Gastroesophageal sphincter (tissue), 4 donors: ENCODE measurements around the gene NFIL3. TPM values are rescaled to one million over a fixed set of nuclear protein-coding genes. Genes with fewer than 3 reads are reported as not detected.
"Not testable (repeated sequence)": the region's sequence is repeated elsewhere in the genome, so short reads cannot be mapped to it uniquely, and the experiment has no call there.

Experiments
- ATAC-seq: fragments of 150-250 bp; one replicate; pipeline ENCODE4 v1.9.1; 2016; ENCODE audit warnings: mild to moderate bottlenecking, moderate library complexity
- H3K27ac ChIP-seq, 4 donors: fragments of 200-600 bp; sonication (generic) in 3 of 4; 1 replicate in 3 of 4; 2 replicates in 1 of 4; pipeline ENCODE4 v1.5.1; 2016 to 2019
- H3K27me3 ChIP-seq: fragments of 200-600 bp; sonication (generic); one replicate; pipeline ENCODE4 v1.5.1; 2019
- H3K36me3 ChIP-seq, 2 donors: fragments of 200-600 bp; sonication (generic); one replicate each; pipeline ENCODE4 v1.5.1; 2019; ENCODE audit warnings: control low read depth in 1 of 2
- H3K4me1 ChIP-seq, 3 donors: fragments of 200-600 bp; sonication (generic); 1 replicate in 2 of 3; 2 replicates in 1 of 3; pipeline ENCODE4 v1.5.1; 2016 to 2019; ENCODE audit warnings: control low read depth in 2 of 3
- H3K4me3 ChIP-seq, 2 donors: fragments of 200-600 bp; sonication (generic); one replicate each; pipeline ENCODE4 v1.5.1; 2019; ENCODE audit warnings: mild to moderate bottlenecking in 1 of 2, moderate library complexity in 1 of 2
- H3K9me3 ChIP-seq, 3 donors: fragments of 200-600 bp; sonication (generic); one replicate each; pipeline ENCODE4 v1.5.1; 2017 to 2019; ENCODE audit warnings: control low read depth in 2 of 3
- EP300 ChIP-seq: sonication (generic); formaldehyde crosslinking; IDR thresholded peaks from one replicate; pipeline ENCODE4 v1.6.1; 2017; ENCODE audit warnings: antibody characterized with exemption, mild to moderate bottlenecking
- POLR2A ChIP-seq, 2 donors: fragments of 450-650 bp; IDR thresholded peaks; one replicate each; pipeline ENCODE4 v1.6.1; 2017; ENCODE audit warnings: antibody characterized with exemption in 2 of 2, mild to moderate bottlenecking in 2 of 2, moderate library complexity in 1 of 2
- POLR2AphosphoS5 ChIP-seq: sonication (generic); formaldehyde crosslinking; IDR thresholded peaks from one replicate; pipeline ENCODE4 v1.6.1; 2017; ENCODE audit warnings: antibody characterized with exemption
- WGBS, 2 donors: methylation state at CpG; one replicate each; pipeline ENCODE4 v1.1.5; 2018; ENCODE audit warnings: low coverage in 1 of 2; 5-methylcytosine and 5-hydroxymethylcytosine counted together
- total RNA-seq, 4 donors: library from RNA; depleted of rRNA; stranded (reverse); fragments of >200 nt; gene quantifications; one replicate each; pipeline ENCODE4 v1.1.0, GENCODE V29; 2016
- TF ChIP-seq, protein P1 (sequence below), 4 experiments: fragments of 200-600 bp in 2 of 4; fragments of 450-650 bp in 2 of 4; sonication (generic) in 1 of 4; IDR thresholded peaks; one replicate each; pipeline ENCODE4 v1.5.1; 2017 to 2019; ENCODE audit warnings: antibody characterized with exemption in 4 of 4, mild to moderate bottlenecking in 2 of 4, moderate library complexity in 2 of 4

The NFIL3 gene
- total RNA-seq, 4 donors from 2014 or later, result 16.8 to 64.8 (median 28.2) TPM

DNA sequence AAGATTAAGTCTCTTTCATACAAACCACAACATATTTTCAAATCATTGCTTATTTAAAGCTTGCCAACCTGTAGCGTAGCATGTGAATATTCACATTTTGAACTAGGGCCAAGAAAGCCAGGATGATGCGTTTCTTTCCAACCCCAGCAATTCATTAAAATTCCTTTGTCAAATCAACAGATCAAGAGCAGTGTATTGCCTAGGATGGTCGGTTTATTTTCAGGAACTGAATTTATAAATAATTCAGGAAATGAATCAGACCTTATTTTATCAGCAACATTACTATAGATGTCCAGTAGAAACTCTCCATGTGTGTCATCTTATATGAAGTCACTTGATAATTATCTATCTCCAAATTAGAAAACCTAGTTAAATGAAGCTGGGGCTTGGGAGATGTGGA is 48.7 kb downstream of the NFIL3 start:
- Histone ChIP-seq H3K27ac (no peak overlapping the region), H3K27me3 (no peaks in the 10 kb centered on the region), H3K4me1 (no peaks in the 10 kb centered on the region), H3K36me3 (no peaks in the 10 kb centered on the region), H3K9me3 (no peaks in the 10 kb centered on the region), H3K4me3 (no peak overlapping the region)
- TF ChIP-seq POLR2AphosphoS5, result no peak
- TF ChIP-seq, protein P1, sequence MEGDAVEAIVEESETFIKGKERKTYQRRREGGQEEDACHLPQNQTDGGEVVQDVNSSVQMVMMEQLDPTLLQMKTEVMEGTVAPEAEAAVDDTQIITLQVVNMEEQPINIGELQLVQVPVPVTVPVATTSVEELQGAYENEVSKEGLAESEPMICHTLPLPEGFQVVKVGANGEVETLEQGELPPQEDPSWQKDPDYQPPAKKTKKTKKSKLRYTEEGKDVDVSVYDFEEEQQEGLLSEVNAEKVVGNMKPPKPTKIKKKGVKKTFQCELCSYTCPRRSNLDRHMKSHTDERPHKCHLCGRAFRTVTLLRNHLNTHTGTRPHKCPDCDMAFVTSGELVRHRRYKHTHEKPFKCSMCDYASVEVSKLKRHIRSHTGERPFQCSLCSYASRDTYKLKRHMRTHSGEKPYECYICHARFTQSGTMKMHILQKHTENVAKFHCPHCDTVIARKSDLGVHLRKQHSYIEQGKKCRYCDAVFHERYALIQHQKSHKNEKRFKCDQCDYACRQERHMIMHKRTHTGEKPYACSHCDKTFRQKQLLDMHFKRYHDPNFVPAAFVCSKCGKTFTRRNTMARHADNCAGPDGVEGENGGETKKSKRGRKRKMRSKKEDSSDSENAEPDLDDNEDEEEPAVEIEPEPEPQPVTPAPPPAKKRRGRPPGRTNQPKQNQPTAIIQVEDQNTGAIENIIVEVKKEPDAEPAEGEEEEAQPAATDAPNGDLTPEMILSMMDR (IDR thresholded peaks at IDR 0.05), result no peak
- TF ChIP-seq EP300, result no peak
- no peak for TF ChIP-seq POLR2A (IDR thresholded peaks at IDR 0.05)
- ATAC-seq, result no peak
- WGBS, 2 donors, result 15 to 22% methylated on average over 3 of the region's 3 CpGs

DNA sequence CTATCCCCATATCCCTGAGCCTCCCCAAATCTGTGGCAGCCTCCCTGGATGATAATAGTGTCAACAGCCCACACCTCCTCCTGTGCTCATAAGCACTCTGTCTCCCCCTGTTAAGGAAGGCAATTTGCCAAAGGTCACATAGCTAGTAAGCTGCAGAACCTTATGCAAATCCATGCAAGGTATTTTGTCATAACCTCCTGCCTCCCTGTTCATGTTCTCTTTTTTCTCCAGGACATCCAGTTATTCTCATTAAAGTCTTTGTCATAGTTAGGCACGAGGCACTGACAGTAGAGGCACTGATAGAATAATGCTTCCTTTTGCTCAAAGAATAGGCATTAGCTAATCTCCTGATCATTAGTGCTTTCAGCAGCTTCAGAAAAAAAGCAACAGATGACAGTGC is 51.7 kb downstream of the NFIL3 start:
- no peak for TF ChIP-seq POLR2AphosphoS5
- TF ChIP-seq POLR2A (IDR thresholded peaks at IDR 0.05), result no peak
- no peak for TF ChIP-seq EP300
- TF ChIP-seq, protein P1 (IDR thresholded peaks at IDR 0.05), result no peak
- no peak for ATAC-seq
- Histone ChIP-seq H3K4me3 (no peak overlapping the region), H3K9me3 (no peaks in the 10 kb centered on the region), H3K27ac (no peak overlapping the region), H3K4me1 (no peaks in the 10 kb centered on the region), H3K27me3 (no peaks in the 10 kb centered on the region), H3K36me3 (no peaks in the 10 kb centered on the region)
- WGBS, 2 donors, result 38 to 83% methylated on average over 1 of the region's 1 CpG

DNA sequence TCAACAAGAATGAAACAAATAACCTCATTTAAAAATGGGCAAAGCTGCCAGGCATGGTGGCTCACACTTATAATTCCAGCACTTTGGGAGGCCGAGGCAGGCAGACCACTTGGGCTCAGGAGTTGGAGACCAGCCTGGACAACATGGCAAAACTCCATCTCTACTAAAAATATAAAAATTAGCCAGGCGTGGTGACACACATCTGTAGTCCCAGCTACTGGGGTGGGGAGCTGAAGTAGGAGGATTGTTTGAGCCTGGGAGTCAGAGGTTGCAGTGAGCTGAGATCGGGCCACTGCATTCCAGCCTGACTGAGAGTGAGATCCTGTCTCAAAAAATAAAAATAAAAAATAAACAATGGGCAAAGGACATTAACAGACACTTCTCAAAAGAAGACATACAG is 53.6 kb downstream of the NFIL3 start:
- ATAC-seq, H3K4me3 ChIP-seq, H3K27ac ChIP-seq, H3K4me1 ChIP-seq, H3K27me3 ChIP-seq, H3K36me3 ChIP-seq, H3K9me3 ChIP-seq: not testable (repeated sequence)
- 68 to 81% methylated on average over 2 to 3 of the region's 3 CpGs for WGBS, 2 donors

DNA sequence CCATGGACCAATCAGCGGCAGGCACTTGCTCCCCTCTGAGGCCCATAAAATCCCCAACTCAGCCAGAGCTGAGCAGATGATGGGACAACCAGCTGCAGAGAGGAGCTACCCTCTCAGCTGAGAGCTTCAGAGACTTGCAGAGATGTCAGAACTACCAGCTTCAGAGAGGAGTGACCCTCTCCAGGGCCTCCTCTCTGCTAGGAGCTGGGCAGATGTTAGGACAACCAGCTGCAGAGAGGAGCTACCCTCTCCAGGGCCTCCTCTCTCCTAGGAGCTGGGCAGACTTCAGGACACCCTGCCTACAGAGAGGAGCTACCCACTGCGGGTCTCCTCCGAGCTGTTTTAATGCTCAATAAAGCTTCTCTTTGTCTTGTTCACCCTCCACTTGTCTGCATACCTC is 58.9 kb downstream of the NFIL3 start:
- TF ChIP-seq EP300 (no peak), POLR2A (IDR thresholded peaks at IDR 0.05) (no peak), POLR2AphosphoS5 (no peak)
- TF ChIP-seq, protein P1 (IDR thresholded peaks at IDR 0.05), result no peak
- no peak for ATAC-seq
- 100% methylated on average over 2 of the region's 3 CpGs; no CpG with 5 or more reads in 1 of the 2 donors for WGBS, 2 donors

DNA sequence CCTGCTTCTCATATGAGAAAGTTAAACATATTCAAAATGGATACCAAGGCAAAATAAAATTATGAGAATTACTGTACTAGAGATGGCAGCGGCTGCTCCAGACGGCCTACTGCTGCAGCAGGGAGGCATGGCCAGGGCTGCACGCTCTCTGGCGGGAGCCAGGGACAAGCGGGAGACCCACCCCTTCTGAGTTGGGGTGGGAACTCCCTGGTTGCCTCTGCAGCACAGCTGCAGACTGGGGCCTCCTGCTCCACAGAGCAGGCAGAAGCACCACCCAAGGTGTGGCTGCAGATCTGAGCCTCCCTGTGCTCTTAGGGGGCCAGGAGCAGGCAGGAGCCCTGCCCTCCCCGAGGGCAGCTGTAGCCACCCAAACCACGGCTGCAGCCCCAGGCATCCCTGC is 59.6 kb downstream of the NFIL3 start:
- no peaks in the 10 kb centered on the region for H3K9me3 ChIP-seq
- ATAC-seq, result no peak
- H3K36me3 ChIP-seq, result no peaks in the 10 kb centered on the region
- no peak overlapping the region for H3K4me3 ChIP-seq
- no peak overlapping the region for H3K27ac ChIP-seq
- peaks cover 0 to 27% (median 11%) of the 10 kb centered on the region in 3 donors for H3K4me1 ChIP-seq
- WGBS, 2 donors, result 81 to 100% methylated on average over 1 to 2 of the region's 7 CpGs
- no peaks in the 10 kb centered on the region for H3K27me3 ChIP-seq
- TF ChIP-seq, protein P1 (IDR thresholded peaks at IDR 0.05), result no peak
- no peak for TF ChIP-seq EP300
- no peak for TF ChIP-seq POLR2A (IDR thresholded peaks at IDR 0.05)
- no peak for TF ChIP-seq POLR2AphosphoS5

More for the DNA sequence above, 58.9 kb downstream of the NFIL3 start:
- H3K27ac ChIP-seq, result no peak overlapping the region
- H3K27me3 ChIP-seq, result no peaks in the 10 kb centered on the region
- peaks cover 0 to 20% (median 11%) of the 10 kb centered on the region in 3 donors for H3K4me1 ChIP-seq
- H3K9me3 ChIP-seq, result no peaks in the 10 kb centered on the region
- H3K4me3 ChIP-seq, result no peak overlapping the region
- H3K36me3 ChIP-seq, result no peaks in the 10 kb centered on the region
